GM10266 (cell line): ENCODE results near the gene ROBO2.
"Not testable (repeated sequence)": the region's sequence is repeated elsewhere in the genome, so short reads cannot be mapped to it uniquely, and the experiment has no call there.

Source experiments
- DNase-seq: peaks from one replicate; pipeline ENCODE4 v3.0.0; 2012; ENCODE audit errors: extremely low spot score
- CTCF ChIP-seq: IDR thresholded peaks from 2 replicates; pipeline ENCODE4 v1.5.1; 2012; ENCODE audit warnings: mild to moderate bottlenecking, low read depth; ENCODE audit not compliant: control insufficient read depth, insufficient read depth; ENCODE audit errors: missing control alignments

ROBO2 gene

GRCh38 chr3:77380136-77380535 is 340.2 kb downstream of the ROBO2 start:
- TF ChIP-seq CTCF = no peak
- DNase-seq = no peak

- no peak for TF ChIP-seq CTCF
- no peak for DNase-seq
Observed at GRCh38 chr3:77381431-77381830, 341.5 kb downstream of the ROBO2 start.

- no peak for DNase-seq
Observed at GRCh38 chr3:77392181-77392580, 352.3 kb downstream of the ROBO2 start.

GRCh38 chr3:77394046-77394445 is 354.1 kb downstream of the ROBO2 start:
- no peak for DNase-seq
- no peak for TF ChIP-seq CTCF

More at GRCh38 chr3:77392181-77392580, 352.3 kb downstream of the ROBO2 start:
- TF ChIP-seq CTCF = no peak

- TF ChIP-seq CTCF = no peak
- no peak for DNase-seq
Observed at GRCh38 chr3:77404871-77405270, 365.0 kb downstream of the ROBO2 start.

GRCh38 chr3:77407441-77407840 is 367.5 kb downstream of the ROBO2 start:
- TF ChIP-seq CTCF = no peak
- no peak for DNase-seq

- not testable (repeated sequence) for DNase-seq
Observed at GRCh38 chr3:77410334-77410733, 370.4 kb downstream of the ROBO2 start.

- TF ChIP-seq CTCF = no peak
- no peak for DNase-seq
Observed at GRCh38 chr3:77411334-77411733, 371.4 kb downstream of the ROBO2 start.
